ENCODE data around the gene TMC6. TPM values are rescaled to one million over a fixed set of nuclear protein-coding genes. Genes with fewer than 3 reads are reported as not detected.

The TMC6 gene
- total and polyA plus RNA-seq, 2 of the 13 experiments (the other 11 are each of a cell fraction or from before 2014, with no cell fraction given) = 48.4 to 99.1 TPM

GRCh38 chr17:78147315-78147998 is 18.9 kb upstream of the TMC6 start:
- Histone ChIP-seq H4K20me1 (ENCODE audit: insufficient read depth, low read length) (no peaks in the 10 kb centered on the region), H3K27me3 (ENCODE audit: control insufficient read depth in 1 of 2, insufficient read depth in 2 of 2, low read length in 2 of 2) (peaks cover 4 to 14% of the 10 kb centered on the region in 2 experiments; a peak in 3 of 5 replicates), H3K9me3 (ENCODE audit: low read length) (no peaks in the 10 kb centered on the region), H3K9ac (ENCODE audit: insufficient read depth, low read depth, low read length) (no peak overlapping the region), H2AFZ (ENCODE audit: low read length) (no peak overlapping the region), H3K27ac (ENCODE audit: extremely low read length, insufficient read depth, low read length) (no peak overlapping the region), H3K4me3 (replicated peaks in 1 of 3; ENCODE audit: insufficient read depth in 1 of 3, low read depth in 2 of 3, low read length in 3 of 3) (no peak overlapping the region), H3K79me2 (ENCODE audit: insufficient read depth, low read length) (no peaks in the 10 kb centered on the region), H3K4me2 (ENCODE audit: low read depth, low read length) (peak overlapping the region; percentile 86), H3K36me3 (replicated peaks in 1 of 2; ENCODE audit: control insufficient read depth in 1 of 2, insufficient read depth in 2 of 2, low read length in 2 of 2) (no peaks in the 10 kb centered on the region), H3K4me1 (ENCODE audit: insufficient read depth, low read length) (peaks cover 88% of the 10 kb centered on the region)
- CTCF ChIA-PET (ENCODE audit: low intra/inter-chr PET ratio, low total read pairs) = no interaction called here
- intact Hi-C loops (cut with micrococcal nuclease; ENCODE audit: unreplicated experiment) (no loop called here), in situ Hi-C loops (cut with HindIII; ENCODE audit: extremely low pct_ligation_motif_present, low pct_unique_long_range_greater_than_20kb) (no loop called here)
- no peak for ATAC-seq
- POLR2A ChIA-PET = interaction anchor here (0.6 kb wide), 1 partner anchor 1559 kb away, joined by 3 read pairs; no protein-coding TSS in a partner anchor
- FAIRE-seq = no peak
- no TSS peak for BruUV-seq (replicated peaks)
- TF ChIP-seq, protein P1, sequence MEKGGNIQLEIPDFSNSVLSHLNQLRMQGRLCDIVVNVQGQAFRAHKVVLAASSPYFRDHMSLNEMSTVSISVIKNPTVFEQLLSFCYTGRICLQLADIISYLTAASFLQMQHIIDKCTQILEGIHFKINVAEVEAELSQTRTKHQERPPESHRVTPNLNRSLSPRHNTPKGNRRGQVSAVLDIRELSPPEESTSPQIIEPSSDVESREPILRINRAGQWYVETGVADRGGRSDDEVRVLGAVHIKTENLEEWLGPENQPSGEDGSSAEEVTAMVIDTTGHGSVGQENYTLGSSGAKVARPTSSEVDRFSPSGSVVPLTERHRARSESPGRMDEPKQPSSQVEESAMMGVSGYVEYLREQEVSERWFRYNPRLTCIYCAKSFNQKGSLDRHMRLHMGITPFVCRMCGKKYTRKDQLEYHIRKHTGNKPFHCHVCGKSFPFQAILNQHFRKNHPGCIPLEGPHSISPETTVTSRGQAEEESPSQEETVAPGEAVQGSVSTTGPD (CRISPR knock-in tag; IDR thresholded peaks at IDR 0.05) = no peak
- TF ChIP-seq ZBTB20 (CRISPR knock-in tag; IDR thresholded peaks at IDR 0.05; ENCODE audit: borderline replicate concordance, low read depth) = no peak
- no peak for TF ChIP-seq NKX3-1 (CRISPR knock-in tag; IDR thresholded peaks at IDR 0.05)
- no peak for TF ChIP-seq HMG20A (CRISPR knock-in tag; IDR thresholded peaks at IDR 0.05; ENCODE audit: borderline replicate concordance)
- no peak for TF ChIP-seq SALL2 (CRISPR knock-in tag; IDR thresholded peaks at IDR 0.05)
- no peak for TF ChIP-seq ZNF350 (CRISPR knock-in tag; IDR thresholded peaks at IDR 0.05; ENCODE audit: borderline replicate concordance, low read depth)
- TF ChIP-seq KMT2A (CRISPR knock-in tag; IDR thresholded peaks at IDR 0.05) = no peak
- no peak for TF ChIP-seq RARG (CRISPR knock-in tag; IDR thresholded peaks at IDR 0.05; ENCODE audit: low read depth)
- no peak for TF ChIP-seq POGK (CRISPR knock-in tag; conservative IDR thresholded peaks at IDR 0.05)
- TF ChIP-seq, protein P2, sequence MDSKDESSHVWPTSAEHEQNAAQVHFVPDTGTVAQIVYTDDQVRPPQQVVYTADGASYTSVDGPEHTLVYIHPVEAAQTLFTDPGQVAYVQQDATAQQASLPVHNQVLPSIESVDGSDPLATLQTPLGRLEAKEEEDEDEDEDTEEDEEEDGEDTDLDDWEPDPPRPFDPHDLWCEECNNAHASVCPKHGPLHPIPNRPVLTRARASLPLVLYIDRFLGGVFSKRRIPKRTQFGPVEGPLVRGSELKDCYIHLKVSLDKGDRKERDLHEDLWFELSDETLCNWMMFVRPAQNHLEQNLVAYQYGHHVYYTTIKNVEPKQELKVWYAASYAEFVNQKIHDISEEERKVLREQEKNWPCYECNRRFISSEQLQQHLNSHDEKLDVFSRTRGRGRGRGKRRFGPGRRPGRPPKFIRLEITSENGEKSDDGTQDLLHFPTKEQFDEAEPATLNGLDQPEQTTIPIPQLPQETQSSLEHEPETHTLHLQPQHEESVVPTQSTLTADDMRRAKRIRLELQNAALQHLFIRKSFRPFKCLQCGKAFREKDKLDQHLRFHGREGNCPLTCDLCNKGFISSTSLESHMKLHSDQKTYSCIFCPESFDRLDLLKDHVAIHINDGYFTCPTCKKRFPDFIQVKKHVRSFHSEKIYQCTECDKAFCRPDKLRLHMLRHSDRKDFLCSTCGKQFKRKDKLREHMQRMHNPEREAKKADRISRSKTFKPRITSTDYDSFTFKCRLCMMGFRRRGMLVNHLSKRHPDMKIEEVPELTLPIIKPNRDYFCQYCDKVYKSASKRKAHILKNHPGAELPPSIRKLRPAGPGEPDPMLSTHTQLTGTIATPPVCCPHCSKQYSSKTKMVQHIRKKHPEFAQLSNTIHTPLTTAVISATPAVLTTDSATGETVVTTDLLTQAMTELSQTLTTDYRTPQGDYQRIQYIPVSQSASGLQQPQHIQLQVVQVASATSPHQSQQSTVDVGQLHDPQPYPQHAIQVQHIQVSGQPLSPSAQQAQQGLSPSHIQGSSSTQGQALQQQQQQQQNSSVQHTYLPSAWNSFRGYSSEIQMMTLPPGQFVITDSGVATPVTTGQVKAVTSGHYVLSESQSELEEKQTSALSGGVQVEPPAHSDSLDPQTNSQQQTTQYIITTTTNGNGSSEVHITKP (CRISPR knock-in tag; IDR thresholded peaks at IDR 0.05; ENCODE audit: low read depth) = no peak
- TF ChIP-seq MIER3 (CRISPR knock-in tag; IDR thresholded peaks at IDR 0.05; ENCODE audit: borderline replicate concordance) = no peak
- TF ChIP-seq ATM (IDR thresholded peaks at IDR 0.05; ENCODE audit: borderline replicate concordance) = no peak
- TF ChIP-seq ZMYM4 (CRISPR knock-in tag; IDR thresholded peaks at IDR 0.05) = no peak
- TF ChIP-seq SRSF9 (IDR thresholded peaks at IDR 0.05; ENCODE audit: borderline replicate concordance, insufficient read depth, low read depth, low read length, poor library complexity, severe bottlenecking) = no peak
- no peak for TF ChIP-seq TGIF2 (CRISPR knock-in tag; IDR thresholded peaks at IDR 0.05)
- TF ChIP-seq ZBTB3 (CRISPR knock-in tag; IDR thresholded peaks at IDR 0.05; ENCODE audit: borderline replicate concordance, low read depth) = no peak
- no peak for TF ChIP-seq ZNF614 (CRISPR knock-in tag; IDR thresholded peaks at IDR 0.05; ENCODE audit: borderline replicate concordance)
- WGBS (ENCODE audit: low lambda C conversion rate) = 11% methylated on average over 8 of the region's 8 CpGs
- no peak for DNase-seq (ENCODE audit: low spot score)

All from HepG2 (cell line).